Choroid plexus epithelial cell (primary cell): ENCODE data around the gene MRPL55.

ENCODE experiments used
- DNase-seq: peaks from one replicate; pipeline ENCODE4 v3.0.0-alpha.2; 2010; ENCODE audit warnings: low read depth
- H3K4me3 ChIP-seq: 2 replicates; pipeline ENCODE4 v1.5.1; 2011; ENCODE audit warnings: low read depth, mild to moderate bottlenecking, control low read depth, low read length, moderate library complexity
- CTCF ChIP-seq: conservative IDR thresholded peaks from 2 replicates; pipeline ENCODE4 v1.5.1; 2011; ENCODE audit warnings: low read depth, mild to moderate bottlenecking, control low read depth, inconsistent platforms, low read length, moderate library complexity

Gene MRPL55

GRCh38 chr1:228142155-228142691 lies 33.1 kb upstream of the MRPL55 start:
- no peak for DNase-seq
- TF ChIP-seq CTCF = no peak
- peak overlapping the region; percentile 98 for H3K4me3 ChIP-seq

GRCh38 chr1:228141226-228142044 lies 32.3 kb upstream of the MRPL55 start:
- DNase-seq = peak; percentile 87
- TF ChIP-seq CTCF = no peak
- peak overlapping the region; percentile 98 for H3K4me3 ChIP-seq

- H3K4me3 ChIP-seq = peak overlapping the region; percentile 98
- no peak for TF ChIP-seq CTCF
- DNase-seq = peak; percentile 13
Measured at GRCh38 chr1:228140724-228141225, 31.7 kb upstream of the MRPL55 start.

DNA sequence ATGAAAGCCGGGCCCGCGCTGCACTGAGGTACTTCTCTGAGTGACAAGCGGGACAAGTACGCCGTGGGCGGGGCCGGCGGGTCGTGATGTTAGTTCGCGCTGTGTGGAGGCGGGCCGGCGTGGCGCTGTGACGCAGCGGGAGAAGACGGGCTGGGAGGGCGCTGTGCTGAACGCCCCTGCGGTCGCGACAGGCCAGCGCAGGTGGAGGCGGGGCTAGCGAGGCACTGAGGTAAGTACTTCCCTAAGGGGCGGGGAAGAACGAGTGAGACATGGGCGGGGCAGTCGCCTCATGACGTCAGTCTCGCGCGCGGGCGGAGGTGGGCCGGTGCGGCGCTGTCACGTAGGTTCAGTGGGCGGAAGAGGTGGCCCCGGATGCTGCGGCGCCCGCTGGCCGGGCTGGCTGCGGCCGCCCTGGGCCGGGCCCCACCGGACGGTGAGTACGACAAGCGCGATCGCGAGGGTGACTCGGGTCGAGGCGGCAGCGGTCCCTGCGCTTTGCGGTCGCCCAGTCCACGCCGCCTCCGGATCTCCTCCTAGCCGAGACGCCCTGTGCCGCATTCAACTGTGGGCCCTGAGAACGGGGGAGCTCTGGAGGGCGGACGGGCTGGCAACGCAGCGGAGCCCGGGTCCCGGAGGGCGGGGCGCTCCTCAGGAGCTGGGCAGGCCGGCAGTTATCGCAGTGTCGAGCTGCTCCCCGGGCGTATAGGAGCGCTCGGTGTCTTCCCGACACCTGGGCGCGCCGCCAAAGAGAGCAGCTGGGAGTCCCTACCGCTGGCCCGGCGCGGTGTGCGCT lies 31.0 kb upstream of the MRPL55 start, which contains the start of gene GUK1:
GUK1 (plus strand) TSS at position 349 of the 793 bp plus-strand sequence; CDS start at position 373, 24 bp downstream.
- H3K4me3 ChIP-seq = peak within 1 kb of the TSS; percentile 98
- peak; percentile 100 for DNase-seq
- no peak for TF ChIP-seq CTCF

DNA sequence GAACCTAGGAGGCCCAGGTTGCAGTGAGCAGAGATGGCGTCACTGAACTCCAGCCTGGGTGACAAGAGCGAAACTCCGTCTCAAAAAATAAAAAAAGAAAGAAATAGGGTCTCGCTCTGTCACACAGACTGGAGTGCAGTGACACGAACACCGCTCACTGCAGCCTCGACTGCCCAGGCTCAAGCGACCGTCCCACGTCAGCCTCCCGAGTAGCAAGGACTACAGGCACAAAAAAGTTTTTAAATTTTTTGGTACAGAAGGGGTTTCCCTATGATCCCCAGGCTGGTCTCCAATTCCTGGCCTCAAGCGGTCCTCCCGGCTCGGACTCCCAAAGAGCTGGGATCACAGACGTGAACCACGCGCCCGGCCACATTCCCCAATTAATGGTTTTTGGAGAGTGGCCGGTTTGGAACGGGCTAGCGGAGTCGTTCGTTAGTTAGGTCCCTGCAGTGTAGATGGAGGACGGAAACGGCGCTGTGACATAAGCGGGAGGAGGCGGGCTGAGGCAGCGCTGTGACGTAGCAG lies 30.4 kb upstream of the MRPL55 start:
- no peak for TF ChIP-seq CTCF
- no peak for DNase-seq

GRCh38 chr1:228136901-228137300 lies 27.8 kb upstream of the MRPL55 start:
- no peak for TF ChIP-seq CTCF

More for the DNA sequence above, 30.4 kb upstream of the MRPL55 start:
- H3K4me3 ChIP-seq = peak overlapping the region; percentile 98

More at GRCh38 chr1:228136901-228137300, 27.8 kb upstream of the MRPL55 start:
- DNase-seq = no peak
- H3K4me3 ChIP-seq = no peak overlapping the region
